NCI-H748 (cell line): ENCODE measurements around the gene KATNAL1.

Experiments
- DNase-seq: peaks from one replicate; lab custom pipeline; 2025; ENCODE audit not compliant: unreplicated experiment; lab: John Stamatoyannopoulos, UW

Gene KATNAL1

GRCh38 chr13:30169442-30169841, 137.9 kb downstream of the KATNAL1 start:
- DNase-seq, result no peak

DNA sequence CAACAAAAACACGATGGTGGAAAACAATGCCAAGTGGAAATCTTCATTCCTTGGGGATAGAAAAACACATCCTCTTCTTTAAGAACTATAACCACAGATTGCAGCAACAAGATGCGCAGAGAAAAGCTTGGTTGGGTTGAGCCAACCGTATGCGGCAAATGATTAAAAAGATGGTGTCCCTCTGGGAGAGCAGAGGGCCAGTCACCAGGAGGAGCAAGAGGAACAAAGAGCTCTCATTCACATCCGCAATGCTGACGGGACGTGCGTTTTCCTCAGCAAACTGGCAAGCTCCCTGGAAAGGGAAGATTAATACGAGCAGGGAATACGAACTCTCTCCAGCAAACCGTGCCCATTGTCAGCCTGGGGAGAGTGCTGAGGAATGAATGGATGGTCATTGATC, 141.6 kb downstream of the KATNAL1 start:
- no peak for DNase-seq

DNA sequence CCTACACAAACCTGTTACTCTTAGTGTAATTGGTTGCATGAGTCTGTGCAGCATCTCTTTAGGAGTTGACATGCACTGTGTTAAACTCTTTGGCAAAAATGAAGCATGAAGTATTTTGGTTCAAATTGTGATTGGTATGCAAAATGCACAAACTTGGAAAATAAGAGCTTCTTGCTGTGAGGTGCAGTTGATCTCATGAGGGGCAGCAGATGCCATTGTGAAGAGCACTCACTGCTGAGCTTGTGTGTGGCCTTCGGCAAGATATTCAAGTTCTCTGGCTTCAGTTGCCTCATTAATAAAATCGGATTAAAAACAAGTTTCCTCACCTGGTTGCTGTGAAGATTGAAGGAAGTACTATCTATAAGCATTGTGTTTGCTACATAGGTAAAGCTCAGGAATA, 142.3 kb downstream of the KATNAL1 start:
- no peak for DNase-seq

DNA sequence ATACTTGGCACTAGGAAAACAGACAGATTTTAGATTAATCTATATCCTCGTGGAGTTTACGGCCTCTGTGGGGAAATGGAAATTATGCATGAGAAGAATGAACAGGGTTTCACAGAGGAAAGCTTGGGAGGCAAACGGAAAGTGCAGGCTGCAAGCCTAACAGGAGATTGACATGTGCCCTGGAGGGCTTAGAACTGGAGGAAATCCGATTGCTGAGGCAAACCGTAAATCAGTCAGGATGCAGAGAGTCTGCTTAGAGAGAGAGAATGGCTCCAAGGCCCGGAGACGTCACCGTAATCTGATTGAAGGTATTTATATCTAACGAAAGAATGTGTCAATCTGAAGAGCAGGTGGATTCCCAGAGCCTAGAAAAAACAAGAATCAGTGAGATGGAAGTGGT, 143.2 kb downstream of the KATNAL1 start:
- no peak for DNase-seq

- no peak for DNase-seq
These were observed 143.9 kb downstream of the KATNAL1 start for GRCh38 chr13:30163441-30163840.

- no peak for DNase-seq
These were observed 147.9 kb downstream of the KATNAL1 start for GRCh38 chr13:30159446-30159839.

DNA sequence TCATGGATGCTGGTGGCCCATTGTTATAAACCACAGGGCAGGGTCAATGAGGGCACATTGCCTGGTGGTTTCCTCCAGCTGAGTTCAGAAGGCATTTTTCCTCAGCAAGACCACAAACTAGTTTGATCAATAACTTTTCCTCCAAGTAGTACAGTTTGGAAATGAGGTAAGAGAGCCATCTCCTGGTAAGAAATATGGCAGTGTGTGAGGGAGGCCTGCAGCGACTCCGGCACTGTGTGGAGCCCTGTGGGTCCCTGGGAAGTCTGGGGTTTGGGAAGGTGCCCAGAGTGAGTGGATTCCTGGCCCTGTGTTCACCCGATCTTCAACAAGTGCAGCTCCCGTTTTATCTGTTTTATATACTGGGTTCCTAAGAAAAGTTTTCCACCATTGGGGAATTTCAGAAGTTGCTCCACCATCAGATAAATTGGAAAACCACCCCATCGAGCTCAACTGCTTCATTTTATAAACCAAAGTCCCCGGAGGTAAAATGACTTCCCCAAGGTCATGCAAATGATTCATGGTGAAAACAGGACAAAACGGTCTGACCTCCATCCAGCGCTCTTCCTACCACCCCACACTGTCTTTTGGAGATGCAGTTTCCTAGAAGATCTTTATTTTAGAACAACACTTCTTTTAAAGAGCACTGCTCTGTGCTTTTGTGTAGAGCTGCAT, 148.4 kb downstream of the KATNAL1 start:
- DNase-seq, result no peak

GRCh38 chr13:30157616-30157993, 149.7 kb downstream of the KATNAL1 start:
- DNase-seq, result no peak

- DNase-seq, result no peak
These were observed 150.3 kb downstream of the KATNAL1 start for GRCh38 chr13:30156826-30157615.

GRCh38 chr13:30156270-30156669, 151.1 kb downstream of the KATNAL1 start:
- DNase-seq, result no peak

DNA sequence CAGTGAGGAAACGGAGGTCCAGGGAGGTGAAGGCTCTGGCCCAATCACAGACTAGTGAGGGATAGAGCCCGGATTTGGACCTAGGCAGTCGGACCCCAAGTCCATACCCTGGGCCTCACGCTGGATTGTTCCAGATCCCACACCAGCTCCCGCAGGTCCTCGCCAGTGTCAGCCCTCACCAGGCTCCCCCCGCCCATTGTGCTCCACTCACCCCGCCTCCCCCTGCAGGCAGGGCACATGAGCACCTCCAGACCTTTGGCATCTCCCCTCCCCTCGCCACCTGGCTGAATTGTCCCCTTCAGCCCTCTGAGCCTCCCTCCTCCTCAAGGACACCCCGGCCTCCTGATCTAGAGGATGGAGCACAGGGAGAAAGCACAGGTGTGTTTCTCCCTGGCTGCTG, 152.4 kb downstream of the KATNAL1 start:
- DNase-seq, result no peak

DNA sequence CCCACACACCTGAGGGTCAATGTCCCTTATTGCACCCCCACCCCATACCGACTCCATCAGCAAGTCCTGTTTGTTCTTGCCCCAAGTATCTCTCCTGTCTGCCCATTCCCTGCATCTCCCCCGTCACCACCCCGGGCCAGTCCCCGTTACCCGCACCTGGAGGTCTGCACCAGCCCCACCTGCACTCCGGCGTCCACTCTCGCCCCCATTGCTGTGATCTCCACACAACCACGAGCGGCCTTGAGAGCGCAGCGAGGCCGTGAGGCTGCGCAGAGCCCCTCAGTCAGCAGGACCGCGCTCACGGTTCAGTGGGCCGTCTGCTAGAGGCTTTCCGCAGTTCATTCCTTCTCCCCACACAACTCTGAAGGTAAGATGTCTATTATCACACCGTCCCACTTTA, 152.8 kb downstream of the KATNAL1 start:
- no peak for DNase-seq

DNA sequence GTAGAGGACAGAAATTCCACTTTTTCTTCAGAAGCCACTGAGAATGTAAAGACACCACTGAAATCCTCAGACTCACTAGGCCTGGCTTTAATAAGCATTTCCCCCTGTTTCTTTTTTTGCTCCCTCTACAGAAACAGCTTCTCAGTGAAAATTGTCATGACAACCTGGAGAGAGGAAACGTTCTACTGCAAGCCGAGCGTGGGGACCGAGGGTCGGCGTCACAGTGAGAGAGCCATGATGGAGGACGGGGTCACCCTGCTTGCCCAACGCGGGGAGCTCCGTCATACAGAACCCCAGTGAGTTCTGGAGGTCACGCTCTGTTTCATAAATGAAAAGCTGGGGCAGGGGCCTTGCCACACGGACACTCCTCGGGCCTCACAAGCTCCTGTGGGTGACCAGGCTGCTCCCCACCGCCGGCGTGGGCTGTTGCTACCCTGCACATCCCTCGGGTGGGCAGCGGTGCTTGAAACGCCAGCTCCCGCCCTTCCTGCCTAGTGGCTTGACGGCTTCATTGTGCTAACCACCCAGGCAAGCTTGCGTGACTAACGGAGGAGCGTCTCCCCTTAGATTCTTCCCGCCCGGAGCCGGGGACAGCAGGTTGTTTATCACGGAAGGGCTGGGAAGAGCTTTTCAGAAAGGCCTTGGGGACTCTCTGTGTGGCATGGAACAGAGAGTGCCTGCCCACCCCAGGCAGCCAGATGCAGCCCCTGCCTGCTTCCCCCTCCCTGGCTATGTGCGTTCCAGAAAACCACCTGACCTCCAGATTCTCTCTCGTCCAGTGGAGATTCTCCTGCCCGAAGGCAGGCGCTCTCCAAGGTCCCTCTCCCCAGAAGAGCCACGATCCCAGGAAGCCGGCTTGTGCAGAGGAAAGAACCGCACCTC, 153.6 kb downstream of the KATNAL1 start:
- peak; percentile 79 for DNase-seq
